Kidney epithelial cell (primary cell): Measurements from ENCODE around the gene CDK14. TPM values are rescaled to one million over a fixed set of nuclear protein-coding genes. Genes with fewer than 3 reads are reported as not detected.

ENCODE experiments used
- DNase-seq: peaks from one replicate; pipeline ENCODE4 v3.0.0-alpha.2; 2010; ENCODE audit warnings: low read depth
- H3K27me3 ChIP-seq: 2 replicates; pipeline ENCODE4 v1.6.0; 2011; ENCODE audit warnings: low read length; ENCODE audit not compliant: control insufficient read depth, insufficient read depth
- H3K36me3 ChIP-seq: 2 replicates; pipeline ENCODE4 v1.5.1; 2011; ENCODE audit warnings: low read length; ENCODE audit not compliant: control insufficient read depth, insufficient read depth
- H3K4me3 ChIP-seq: 2 replicates; pipeline ENCODE4 v1.5.1; 2011; ENCODE audit warnings: low read depth, mild to moderate bottlenecking, control low read depth, low read length
- CTCF ChIP-seq: IDR thresholded peaks from 2 replicates; pipeline ENCODE4 v1.5.1; 2011; ENCODE audit warnings: mild to moderate bottlenecking, moderate library complexity, low read length, control low read depth, inconsistent platforms; ENCODE audit not compliant: insufficient read depth, poor library complexity, severe bottlenecking
- total RNA-seq: library from RNA; depleted of rRNA; stranded (reverse); fragments of >200 nt; gene quantifications from 2 replicates; pipeline ENCODE4 v1.2.3, GENCODE V29; 2015

Gene CDK14
- total RNA-seq, 1 donor from 2014 or later = 18.2 TPM

- Histone ChIP-seq H3K4me3 (no peak overlapping the region), H3K27me3 (no peaks in the 10 kb centered on the region), H3K36me3 (no peaks in the 10 kb centered on the region)
- no peak for DNase-seq
- no peak for TF ChIP-seq CTCF
These were observed 630.3 kb downstream of the CDK14 start for GRCh38 chr7:91226411-91226810.

GRCh38 chr7:91228327-91228726 lies 632.2 kb downstream of the CDK14 start:
- H3K4me3 ChIP-seq = no peak overlapping the region
- H3K27me3 ChIP-seq = no peaks in the 10 kb centered on the region
- TF ChIP-seq CTCF = no peak
- H3K36me3 ChIP-seq = no peaks in the 10 kb centered on the region
- DNase-seq = no peak

GRCh38 chr7:91228927-91229558 lies 632.9 kb downstream of the CDK14 start:
- Histone ChIP-seq H3K36me3 (no peaks in the 10 kb centered on the region), H3K4me3 (no peak overlapping the region), H3K27me3 (no peaks in the 10 kb centered on the region)
- DNase-seq = no peak
- TF ChIP-seq CTCF = no peak

- H3K36me3 ChIP-seq = no peaks in the 10 kb centered on the region
- DNase-seq = no peak
- H3K27me3 ChIP-seq = no peaks in the 10 kb centered on the region
- TF ChIP-seq CTCF = no peak
- no peak overlapping the region for H3K4me3 ChIP-seq
These were observed 634.0 kb downstream of the CDK14 start for GRCh38 chr7:91230100-91230499.

GRCh38 chr7:91230503-91230902 lies 634.4 kb downstream of the CDK14 start:
- no peak for DNase-seq
- H3K27me3 ChIP-seq = no peaks in the 10 kb centered on the region
- no peak overlapping the region for H3K4me3 ChIP-seq
- no peak for TF ChIP-seq CTCF
- H3K36me3 ChIP-seq = no peaks in the 10 kb centered on the region

GRCh38 chr7:91233212-91233611 lies 637.1 kb downstream of the CDK14 start:
- no peaks in the 10 kb centered on the region for H3K36me3 ChIP-seq
- DNase-seq = no peak
- no peak overlapping the region for H3K4me3 ChIP-seq
- no peaks in the 10 kb centered on the region for H3K27me3 ChIP-seq
- no peak for TF ChIP-seq CTCF
